HG03432 (cell line): ENCODE measurements around the gene ATG9B.
"Not testable (repeated sequence)": the region's sequence is repeated elsewhere in the genome, so short reads cannot be mapped to it uniquely, and the experiment has no call there.

Experiments
- ATAC-seq: cut with Tn5 transposase; IDR thresholded peaks from one replicate; pipeline ENCODE4 v1.9.1; 2021; ENCODE audit warnings: mild to moderate bottlenecking, moderate library complexity; ENCODE audit not compliant: unreplicated experiment

Gene ATG9B

DNA sequence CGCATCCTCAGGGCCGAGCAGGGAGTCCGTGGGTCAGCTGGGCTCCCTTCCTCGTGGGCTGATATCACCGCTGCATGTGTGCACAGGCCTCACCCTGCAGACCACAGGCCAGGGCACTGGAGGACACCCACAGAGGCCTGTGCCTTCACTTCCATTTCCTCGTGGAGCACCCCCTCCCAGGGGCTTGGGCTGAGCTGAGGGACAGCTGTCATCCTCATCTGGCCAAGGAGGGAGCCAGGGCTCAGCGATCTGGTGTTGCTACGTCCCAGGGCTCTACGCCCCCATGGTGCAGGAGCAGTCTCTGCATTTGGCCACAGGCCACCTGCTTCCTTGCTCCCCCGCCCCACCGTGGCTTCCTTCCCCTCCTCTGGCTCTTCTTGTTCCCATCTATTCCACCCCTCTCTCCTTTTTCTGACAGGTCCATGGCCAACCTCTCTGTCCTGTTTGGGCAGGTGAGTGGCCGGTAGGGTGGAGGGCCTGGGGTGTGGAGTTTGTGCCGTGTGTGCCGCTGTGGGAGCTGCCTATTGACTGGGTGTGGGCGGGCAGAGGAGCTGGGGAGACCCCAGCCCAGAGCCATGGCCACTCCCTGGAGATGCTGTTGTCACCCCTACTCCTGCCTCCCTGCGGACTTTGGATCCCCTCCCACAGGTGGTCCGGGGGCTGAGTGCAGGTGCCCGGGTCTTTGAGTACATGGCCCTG is 15.7 kb upstream of the ATG9B start:
- ATAC-seq, result no peak

- ATAC-seq, result peak; percentile 64
Measured at GRCh38 chr7:151038951-151039849, 14.9 kb upstream of the ATG9B start.

- no peak for ATAC-seq
Measured at GRCh38 chr7:151035902-151036301, 11.6 kb upstream of the ATG9B start.

- no peak for ATAC-seq
Measured at GRCh38 chr7:151035026-151035717, 10.9 kb upstream of the ATG9B start.

DNA sequence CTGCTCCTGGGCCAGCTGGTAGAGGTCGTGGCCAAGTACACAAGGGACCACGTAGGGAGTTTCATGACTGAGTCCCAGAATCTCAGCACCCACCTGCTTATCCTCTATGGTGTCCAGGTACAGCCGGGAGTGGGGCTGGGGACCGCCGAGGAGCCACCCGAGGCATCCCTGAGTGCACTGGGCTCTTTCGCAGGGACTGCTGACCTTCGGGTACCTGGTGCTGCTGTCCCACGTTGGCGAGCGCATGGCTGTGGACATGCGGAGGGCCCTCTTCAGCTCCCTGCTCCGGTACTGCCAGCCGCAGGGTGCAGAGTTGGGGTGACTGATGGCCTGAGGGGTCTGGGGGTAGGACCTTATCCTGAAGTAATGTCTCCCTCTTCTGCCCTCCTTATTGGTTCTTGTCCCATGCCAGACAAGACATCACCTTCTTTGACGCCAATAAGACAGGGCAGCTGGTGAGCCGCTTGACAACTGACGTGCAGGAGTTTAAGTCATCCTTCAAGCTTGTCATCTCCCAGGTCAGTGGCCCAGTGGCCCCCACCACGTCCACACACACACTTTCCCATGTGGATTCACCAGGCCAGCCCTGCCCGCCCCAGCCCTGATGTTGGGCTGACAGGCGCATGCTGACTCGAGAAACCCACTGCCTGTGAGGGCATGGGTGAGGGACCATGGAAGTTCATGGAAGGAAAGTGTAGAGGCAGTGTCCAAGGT is 10.2 kb upstream of the ATG9B start:
- no peak for ATAC-seq

- ATAC-seq, result no peak
Measured at GRCh38 chr7:151033864-151034249, 9.6 kb upstream of the ATG9B start.

- ATAC-seq, result no peak
Measured at GRCh38 chr7:151032936-151033863, 8.9 kb upstream of the ATG9B start.

DNA sequence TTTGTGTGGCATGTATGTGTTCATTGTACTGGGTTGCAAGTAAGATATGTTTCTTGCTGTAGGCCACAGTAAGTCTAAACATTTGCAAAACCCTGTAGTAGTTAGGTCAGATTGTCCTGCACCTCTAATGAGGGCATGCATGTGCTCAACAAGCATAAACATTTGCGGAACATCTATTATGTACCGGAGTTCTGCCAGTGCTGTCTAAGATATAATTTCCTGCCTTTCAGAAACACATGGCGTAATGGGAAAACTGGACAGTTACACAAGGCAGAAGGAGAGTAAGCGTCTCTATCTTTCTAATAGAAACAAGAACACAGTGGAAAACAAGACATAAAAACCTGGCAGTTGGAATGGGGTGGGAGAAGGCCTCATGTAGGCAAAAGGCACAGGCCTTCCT is 6.7 kb upstream of the ATG9B start:
- ATAC-seq, result no peak

GRCh38 chr7:151028948-151029501 is 4.7 kb upstream of the ATG9B start:
- ATAC-seq, result no peak

- ATAC-seq, result peak; percentile 96
Measured at GRCh38 chr7:151028131-151028947, 4.0 kb upstream of the ATG9B start, which contains the start of gene ABCB8. ABCB8 (plus strand) TSS chr7:151028450; CDS start chr7:151028516, 66 bp downstream.

DNA sequence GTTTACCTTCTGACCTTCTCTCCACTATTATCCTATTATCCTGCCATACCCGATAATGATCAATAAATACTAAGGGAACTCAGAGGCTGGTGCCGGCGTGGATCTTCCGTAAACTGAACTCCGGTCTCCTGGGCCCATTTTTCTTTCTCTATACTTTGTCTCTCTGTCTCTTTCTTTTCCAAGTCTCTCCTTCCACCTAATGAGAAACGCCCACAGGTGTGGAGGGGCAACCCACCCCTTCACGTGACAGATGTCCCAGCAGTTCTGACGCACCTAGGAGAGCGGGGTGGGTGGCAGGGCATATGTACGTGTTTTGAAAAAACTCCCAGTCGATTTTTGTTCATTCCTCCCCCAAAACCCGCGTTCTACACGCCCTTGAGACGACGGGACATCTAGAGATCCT is 3.4 kb upstream of the ATG9B start:
- ATAC-seq, result not testable (repeated sequence)

DNA sequence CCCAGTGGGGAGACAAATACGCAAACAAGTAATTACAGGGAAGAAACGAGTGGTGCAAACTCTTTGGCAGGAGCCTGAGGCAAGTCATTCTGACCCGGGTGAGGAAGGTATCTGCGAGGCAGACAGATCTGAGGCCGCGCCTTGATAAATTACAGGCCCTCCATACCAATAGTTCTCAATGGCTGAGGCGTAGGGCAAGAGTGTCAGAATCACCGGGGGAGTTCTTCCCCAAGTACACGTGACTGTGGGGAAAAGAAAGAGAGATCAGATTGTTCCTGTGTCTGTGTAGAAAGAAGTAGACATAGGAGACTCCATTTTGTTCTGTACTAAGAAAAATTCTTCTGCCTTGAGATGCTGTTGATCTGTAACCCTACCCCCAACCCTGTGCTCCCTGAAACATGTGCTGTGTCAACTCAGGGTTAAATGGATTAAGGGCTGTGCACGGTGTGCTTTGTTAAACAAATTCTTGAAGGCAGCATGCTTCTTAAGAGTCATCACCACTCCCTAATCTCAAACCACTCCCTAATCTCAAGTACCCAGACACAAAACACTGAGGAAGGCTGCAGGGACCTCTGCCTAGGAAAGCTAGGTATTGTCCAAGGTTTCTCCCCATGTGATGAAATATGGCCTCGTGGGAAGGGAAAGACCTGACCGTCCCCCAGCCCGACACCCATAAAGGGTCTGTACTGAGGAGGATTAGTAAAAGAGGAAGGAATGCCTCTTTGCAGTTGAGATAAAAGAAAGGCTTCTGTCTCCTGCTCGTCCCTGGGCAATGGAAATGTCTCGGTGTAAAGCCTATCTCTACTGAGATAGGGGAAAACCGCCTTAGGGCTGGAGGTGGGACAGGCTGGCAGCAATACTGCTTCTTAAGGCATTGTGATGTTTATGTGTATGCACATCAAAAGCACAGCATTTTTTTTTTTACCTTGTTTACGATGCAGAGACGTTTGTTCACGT is 2.8 kb upstream of the ATG9B start:
- ATAC-seq, result not testable (repeated sequence)

DNA sequence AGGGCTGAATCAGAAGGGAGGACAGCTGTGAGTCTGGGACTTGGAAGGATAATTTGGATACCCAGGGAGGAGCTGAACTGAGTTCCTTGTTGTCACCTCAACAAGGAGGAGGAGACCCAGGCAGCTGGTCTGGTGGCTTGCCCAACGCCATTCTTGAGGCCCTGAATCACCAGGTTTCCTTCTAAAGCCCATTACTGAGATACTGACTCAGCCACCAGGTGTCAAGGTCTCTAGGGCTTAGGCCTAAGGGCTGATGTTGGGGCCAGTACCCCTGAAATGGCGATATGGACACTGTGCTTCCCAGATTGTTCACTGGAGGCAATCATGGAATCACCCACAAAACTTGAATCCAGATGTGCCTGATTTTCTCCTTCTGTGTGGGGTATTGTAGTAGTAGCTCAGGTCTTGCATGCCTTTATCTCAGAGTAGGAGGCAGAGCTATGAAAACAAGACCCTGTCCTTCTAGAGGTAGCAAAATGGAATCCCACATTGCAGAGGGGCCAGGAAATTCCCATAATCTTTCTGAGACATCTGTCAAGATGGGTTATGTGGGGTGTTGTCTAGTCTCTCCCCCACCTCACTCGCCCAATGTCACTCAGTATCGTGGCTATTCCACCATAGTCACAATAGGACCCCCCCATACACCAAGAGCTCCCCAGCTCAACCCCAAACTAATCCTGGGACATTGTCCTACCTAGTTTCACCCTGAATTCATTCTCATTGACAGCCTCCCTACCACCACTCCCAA is 1.8 kb upstream of the ATG9B start:
- no peak for ATAC-seq

- no peak for ATAC-seq
Measured at GRCh38 chr7:151023232-151023631, 1.1 kb downstream of the ATG9B start.

GRCh38 chr7:151020231-151020630 is 4.1 kb downstream of the ATG9B start:
- ATAC-seq, result no peak

DNA sequence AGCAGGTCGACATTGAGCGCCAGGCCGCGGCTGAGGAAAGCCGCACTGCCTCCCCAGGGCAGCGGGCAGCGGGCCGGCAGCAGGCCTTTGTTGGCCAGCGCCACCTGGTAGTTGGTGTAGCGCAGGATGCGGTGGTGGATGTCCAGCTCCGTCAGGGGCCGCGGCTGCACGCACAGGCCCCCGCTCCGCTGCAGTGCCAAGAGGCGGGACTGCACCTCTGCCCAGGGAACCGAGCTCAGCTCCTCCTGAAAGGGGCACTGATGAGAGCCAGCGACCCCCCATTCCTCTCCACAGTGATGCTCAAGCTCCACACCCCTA is 5.2 kb downstream of the ATG9B start:
- ATAC-seq, result no peak
